Endodermal cell (in vitro differentiated cells): ENCODE measurements around the gene MYO16. TPM values are rescaled to one million over a fixed set of nuclear protein-coding genes. Genes with fewer than 3 reads are reported as not detected.

Source experiments
- DNase-seq: peaks from one replicate; pipeline ENCODE4 v3.0.0-alpha.2; 2017
- H3K27ac ChIP-seq: 2 replicates; pipeline ENCODE4 v1.5.1; 2013; ENCODE audit warnings: mild to moderate bottlenecking, low read depth, low read length, moderate library complexity
- H3K27me3 ChIP-seq: 2 replicates; pipeline ENCODE4 v1.6.1; 2013; ENCODE audit warnings: mild to moderate bottlenecking, low read length, moderate library complexity; ENCODE audit not compliant: insufficient read depth, control insufficient read depth, poor library complexity, severe bottlenecking
- H3K36me3 ChIP-seq: 2 replicates; pipeline ENCODE4 v1.7.0; 2013; ENCODE audit warnings: mild to moderate bottlenecking, low read length, moderate library complexity; ENCODE audit not compliant: control insufficient read depth, insufficient read depth
- H3K4me1 ChIP-seq: one replicate; pipeline ENCODE4 v1.7.0; 2013; ENCODE audit warnings: low read length; ENCODE audit not compliant: control insufficient read depth, insufficient read depth
- H3K4me3 ChIP-seq: 2 replicates; pipeline ENCODE4 v1.5.1; 2013; ENCODE audit warnings: mild to moderate bottlenecking, low read length, moderate library complexity
- H3K9ac ChIP-seq: 2 replicates; pipeline ENCODE4 v1.6.1; 2013; ENCODE audit warnings: mild to moderate bottlenecking, low read length, moderate library complexity; ENCODE audit not compliant: poor library complexity, severe bottlenecking; ENCODE audit errors: extremely low read depth
- H3K9me3 ChIP-seq: 2 replicates; pipeline ENCODE4 v1.6.1; 2013; ENCODE audit warnings: mild to moderate bottlenecking, low read length, moderate library complexity; ENCODE audit not compliant: control insufficient read depth
- H3K27ac Mint-ChIP-seq: 2 replicates; pipeline ENCODE4 v1.8.0; 2020; ENCODE audit warnings: mixed read lengths
- H3K27me3 Mint-ChIP-seq: 2 replicates; pipeline ENCODE4 v1.8.0; 2021; ENCODE audit warnings: mild to moderate bottlenecking, mixed read lengths; ENCODE audit not compliant: insufficient read depth
- H3K36me3 Mint-ChIP-seq: 2 replicates; pipeline ENCODE4 v1.8.0; 2020; ENCODE audit warnings: low read depth, mixed read lengths
- H3K4me1 Mint-ChIP-seq: 2 replicates; pipeline ENCODE4 v1.8.0; 2020; ENCODE audit warnings: mixed read lengths
- H3K4me3 Mint-ChIP-seq: 2 replicates; pipeline ENCODE4 v1.8.0; 2020; ENCODE audit warnings: mild to moderate bottlenecking, moderate library complexity, mixed read lengths
- H3K9me3 Mint-ChIP-seq: 2 replicates; pipeline ENCODE4 v1.8.0; 2020; ENCODE audit warnings: mild to moderate bottlenecking, mixed read lengths
- CTCF ChIP-seq: fragments of 200-600 bp; sonication (generic); conservative IDR thresholded peaks from 2 replicates; pipeline ENCODE4 v1.5.0; 2021; ENCODE audit warnings: antibody characterized with exemption, mild to moderate bottlenecking
- WGBS, 2 experiments: methylation state at CpG; one replicate each; pipeline versions ENCODE4 v1.1.5 to v1.1.7; 2013; ENCODE audit warnings: missing lambda C conversion rate in 2 of 2, mixed read lengths in 1 of 2; ENCODE audit not compliant: insufficient coverage in 1 of 2, insufficient read length in 1 of 2; 5-methylcytosine and 5-hydroxymethylcytosine counted together
- total RNA-seq, 2 donors: library from RNA; stranded (reverse); fragmentation: NEBNext Ultra II Directional in 1 of 2; extraction: Animal tissue kit (Norgen Biotek cat#: 25700) in 1 of 2; gene quantifications; 2 replicates in 1 of 2; 3 replicates in 1 of 2; pipeline ENCODE4 v1.2.1, GENCODE V29; 2021

MYO16 gene
- total RNA-seq, 2 donors from 2014 or later, result 0.70 to 1.2 TPM

GRCh38 chr13:108708921-108709320 lies 79.5 kb downstream of the MYO16 start:
- H3K4me3 ChIP-seq, result no peak overlapping the region
- H3K27me3 ChIP-seq, result no peaks in the 10 kb centered on the region
- no peak overlapping the region for H3K4me3 Mint-ChIP-seq
- no peak overlapping the region for H3K27ac ChIP-seq
- DNase-seq, result no peak
- H3K27me3 Mint-ChIP-seq, result no peaks in the 10 kb centered on the region
- no peak overlapping the region for H3K9ac ChIP-seq
- 92 to 97% methylated on average over 8 of the region's 8 CpGs for WGBS, 2 experiments
- no peaks in the 10 kb centered on the region for H3K9me3 Mint-ChIP-seq
- TF ChIP-seq CTCF, result no peak
- H3K9me3 ChIP-seq, result no peaks in the 10 kb centered on the region
- no peaks in the 10 kb centered on the region for H3K4me1 ChIP-seq
- H3K36me3 Mint-ChIP-seq, result no peaks in the 10 kb centered on the region
- H3K27ac Mint-ChIP-seq, result no peak overlapping the region
- H3K36me3 ChIP-seq, result no peaks in the 10 kb centered on the region
- no peaks in the 10 kb centered on the region for H3K4me1 Mint-ChIP-seq

GRCh38 chr13:108711386-108711785 lies 82.0 kb downstream of the MYO16 start:
- Mint-ChIP-seq H3K27ac (no peak overlapping the region), H3K36me3 (no peaks in the 10 kb centered on the region)
- no peak for TF ChIP-seq CTCF

GRCh38 chr13:108725471-108725870 lies 96.1 kb downstream of the MYO16 start:
- Mint-ChIP-seq H3K27me3 (no peaks in the 10 kb centered on the region), H3K9me3 (no peaks in the 10 kb centered on the region), H3K36me3 (no peaks in the 10 kb centered on the region), H3K27ac (no peak overlapping the region), H3K4me3 (no peak overlapping the region), H3K4me1 (no peaks in the 10 kb centered on the region)
- no peak for DNase-seq
- Histone ChIP-seq H3K36me3 (no peaks in the 10 kb centered on the region), H3K27me3 (no peaks in the 10 kb centered on the region), H3K9ac (no peak overlapping the region), H3K4me1 (no peaks in the 10 kb centered on the region), H3K4me3 (no peak overlapping the region), H3K27ac (no peak overlapping the region), H3K9me3 (no peaks in the 10 kb centered on the region)
- no peak for TF ChIP-seq CTCF
- 72 to 86% methylated on average over 2 of the region's 2 CpGs for WGBS, 2 experiments

More at GRCh38 chr13:108711386-108711785, 82.0 kb downstream of the MYO16 start:
- H3K36me3 ChIP-seq, result no peaks in the 10 kb centered on the region
- Mint-ChIP-seq H3K9me3 (no peaks in the 10 kb centered on the region), H3K4me3 (no peak overlapping the region), H3K4me1 (no peaks in the 10 kb centered on the region), H3K27me3 (no peaks in the 10 kb centered on the region)
- H3K4me1 ChIP-seq, result no peaks in the 10 kb centered on the region
- DNase-seq, result no peak
- WGBS, 2 experiments, result 88 to 93% methylated on average over 5 to 6 of the region's 6 CpGs
- no peaks in the 10 kb centered on the region for H3K9me3 ChIP-seq
- no peak overlapping the region for H3K4me3 ChIP-seq
- no peaks in the 10 kb centered on the region for H3K27me3 ChIP-seq
- no peak overlapping the region for H3K27ac ChIP-seq
- H3K9ac ChIP-seq, result no peak overlapping the region
